Stimulated activated CD4-positive, alpha-beta T cell treated with anti-CD3 and anti-CD28 coated beads, Interleukin-4, amount 100 ng/mL, for 48 hours (primary cell): ENCODE results near the gene SLC7A14.

ENCODE experiments used
- DNase-seq, 2 donors: peaks; one replicate each; pipeline ENCODE4 v3.0.0-alpha.2; 2020; ENCODE audit warnings: low read depth in 2 of 2

SLC7A14 gene

GRCh38 chr3:170426240-170426797 is 159.6 kb downstream of the SLC7A14 start:
- no peak for DNase-seq

DNA sequence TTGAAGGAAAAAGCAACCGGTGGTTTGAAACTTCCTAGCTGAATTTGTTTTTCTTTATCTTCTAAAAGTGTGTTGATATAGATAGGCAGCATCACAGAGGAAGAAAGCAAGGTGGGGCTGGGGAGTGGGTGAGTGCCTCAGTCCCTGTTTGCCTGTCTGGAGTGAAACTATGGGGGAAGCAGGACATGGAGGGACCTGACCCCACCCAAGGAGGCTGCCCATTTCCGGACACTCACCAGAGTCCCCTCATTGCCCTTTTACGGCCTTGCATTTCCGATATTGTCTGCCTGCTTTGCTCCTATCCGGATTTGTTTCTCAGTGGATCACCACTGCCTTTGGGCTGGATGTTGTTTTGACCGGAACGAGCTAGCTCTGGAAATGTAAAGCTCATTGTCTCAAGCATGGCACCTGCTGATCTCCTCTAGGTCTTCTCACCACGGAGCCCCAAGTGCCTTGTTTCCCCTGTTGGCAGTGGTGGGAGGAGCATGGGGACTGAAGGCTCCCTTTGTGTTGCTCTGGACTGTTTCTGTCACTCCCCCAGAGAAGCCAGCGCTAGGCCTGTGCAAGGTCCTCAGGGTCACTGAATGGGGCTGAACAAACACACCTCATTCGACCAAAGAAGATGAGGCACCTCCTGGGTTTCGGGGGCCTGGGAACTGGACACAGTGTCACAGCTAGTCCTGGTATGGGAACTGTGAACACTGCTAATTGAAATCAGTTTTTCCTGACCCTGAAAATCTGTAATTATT is 160.2 kb downstream of the SLC7A14 start:
- no peak for DNase-seq

DNA sequence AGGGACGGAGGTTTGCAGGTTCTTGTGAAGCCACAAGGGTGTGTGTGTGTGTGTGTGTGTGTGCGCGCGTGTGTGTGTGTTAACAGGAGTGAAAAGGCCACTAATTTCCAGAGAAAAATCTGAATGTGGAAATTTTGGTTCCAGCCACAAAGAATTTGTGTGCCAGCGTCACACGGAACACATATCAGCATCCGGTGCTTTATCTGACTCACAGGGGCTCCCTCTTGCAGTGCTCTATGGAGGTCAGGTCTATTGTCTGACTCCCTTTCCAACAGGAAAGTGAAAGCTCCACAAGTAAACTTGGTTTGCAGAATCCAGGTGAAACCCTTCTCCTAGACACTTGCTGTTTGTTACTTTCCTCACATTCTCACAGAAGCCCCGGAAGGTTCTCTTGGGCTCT is 161.0 kb downstream of the SLC7A14 start:
- DNase-seq: no peak

DNA sequence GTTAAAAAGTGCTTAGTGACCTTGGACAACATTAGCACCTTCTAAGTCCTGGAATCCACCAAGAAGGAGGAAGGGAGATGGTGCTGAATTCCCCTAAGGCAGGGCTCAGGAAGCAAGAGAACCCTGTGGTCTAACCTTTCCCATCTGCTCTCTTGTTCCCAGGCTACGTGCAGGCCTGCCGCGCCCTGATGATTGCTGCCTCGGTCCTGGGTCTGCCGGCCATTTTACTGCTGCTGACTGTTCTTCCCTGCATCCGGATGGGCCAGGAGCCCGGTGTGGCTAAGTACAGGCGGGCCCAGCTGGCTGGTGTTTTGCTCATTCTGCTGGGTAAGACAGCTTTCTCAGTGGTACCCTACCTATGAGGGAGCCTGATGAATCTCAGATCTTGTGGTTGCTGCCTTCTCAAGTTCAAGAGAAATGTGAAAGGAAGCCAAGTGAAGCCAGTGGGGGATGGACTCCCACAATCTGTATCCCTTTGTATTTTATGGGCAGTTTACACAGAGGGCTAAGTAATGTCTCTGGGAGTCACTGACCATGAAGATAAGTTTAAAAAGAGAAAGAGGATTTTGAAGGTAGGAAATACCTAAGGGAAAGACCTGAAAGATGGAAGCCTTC is 162.8 kb downstream of the SLC7A14 start:
- DNase-seq: no peak

DNA sequence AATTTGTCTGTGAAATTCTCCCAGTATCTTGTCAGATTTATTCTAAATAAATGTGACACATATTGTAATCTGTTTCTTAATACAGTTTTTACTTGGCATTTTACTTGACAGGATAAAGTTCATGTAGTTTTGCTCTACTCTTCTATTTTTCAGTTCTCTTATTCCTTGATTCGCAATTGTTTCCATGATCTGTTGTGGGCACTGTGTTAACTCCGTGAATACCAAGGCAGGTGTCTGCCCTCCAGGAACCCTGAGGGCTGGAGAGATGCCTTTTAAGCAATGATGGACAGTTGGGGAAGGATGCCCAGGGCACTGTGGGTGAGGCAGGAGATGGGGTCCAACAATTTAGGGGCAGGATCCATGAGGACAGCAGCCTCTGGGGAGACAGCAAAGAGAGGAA is 164.1 kb downstream of the SLC7A14 start:
- DNase-seq: no peak

DNA sequence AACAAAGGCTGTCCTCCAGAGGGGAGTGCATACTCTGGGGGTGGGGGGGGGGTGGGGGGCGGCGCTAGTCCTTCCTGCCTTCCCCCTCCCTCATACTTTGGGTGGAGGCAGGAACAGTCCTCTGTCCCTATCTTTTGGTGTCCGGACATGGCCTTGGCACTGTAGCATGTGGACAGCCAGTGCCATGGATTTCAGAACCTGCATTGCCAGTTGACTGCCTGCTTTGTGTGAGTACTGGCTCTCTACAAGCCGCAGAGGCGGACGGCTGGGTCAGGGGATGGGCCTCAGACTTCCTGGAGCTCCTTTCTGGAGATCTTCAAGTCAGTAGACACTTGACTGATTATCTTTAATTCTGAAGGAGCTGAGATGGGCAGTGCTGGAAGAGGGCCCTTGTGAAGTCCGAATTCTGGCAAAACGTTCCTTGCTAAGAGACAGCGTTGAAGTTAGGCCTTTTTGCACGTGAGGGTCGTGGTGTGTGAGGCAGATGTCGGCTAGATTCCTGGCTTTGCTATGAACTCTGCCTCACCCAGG is 164.7 kb downstream of the SLC7A14 start:
- DNase-seq: no peak

GRCh38 chr3:170420307-170420821 is 165.5 kb downstream of the SLC7A14 start:
- no peak for DNase-seq

DNA sequence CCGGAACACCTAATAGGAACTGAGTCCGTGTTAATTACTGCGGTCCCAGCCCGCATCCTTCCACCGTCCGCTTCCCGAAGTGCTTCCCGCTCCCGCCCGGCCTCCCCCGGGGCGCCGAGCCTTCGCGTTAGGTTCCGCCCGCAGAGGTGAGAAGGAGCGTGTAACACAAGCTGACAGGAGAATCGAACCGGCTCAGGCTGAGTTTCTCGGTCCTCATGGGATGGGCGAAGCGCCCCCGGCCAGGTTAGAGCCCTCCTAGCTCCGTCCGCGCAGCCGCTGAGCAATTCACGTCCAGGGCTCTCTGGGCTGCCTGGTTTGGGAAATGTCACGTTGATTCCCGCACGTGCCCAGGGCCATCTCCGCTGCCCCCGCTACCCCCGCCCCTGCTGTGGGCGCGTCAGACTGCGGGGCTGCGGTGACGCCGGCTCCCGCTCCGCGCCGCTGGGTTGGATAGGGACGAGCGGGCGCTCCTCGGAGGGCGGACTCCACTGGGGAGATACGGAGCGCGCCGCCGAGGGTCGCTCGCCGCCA is 166.3 kb downstream of the SLC7A14 start:
- no peak for DNase-seq

- DNase-seq: no peak
These were observed 167.2 kb downstream of the SLC7A14 start, which contains the start of gene CLDN11 for GRCh38 chr3:170418422-170419398. Gene CLDN11 (plus strand): TSS chr3:170418868. CDS start chr3:170419067, 199 bp downstream.

- DNase-seq: no peak
These were observed 168.8 kb downstream of the SLC7A14 start for GRCh38 chr3:170417090-170417489.

GRCh38 chr3:170414202-170414663 is 171.6 kb downstream of the SLC7A14 start:
- DNase-seq: no peak

GRCh38 chr3:170413291-170413690 is 172.6 kb downstream of the SLC7A14 start:
- DNase-seq: no peak

- no peak for DNase-seq
These were observed 175.3 kb downstream of the SLC7A14 start for GRCh38 chr3:170410428-170411029.
